Fibroblast of lung (primary cell): ENCODE measurements around the gene CTDSPL.

Experiments used
- CTCF ChIP-seq, 2 donors: IDR thresholded peaks in 1 of 2; conservative IDR thresholded peaks in 1 of 2; 1 replicate in 1 of 2; 2 replicates in 1 of 2; pipeline ENCODE4 v1.5.1; 2011 to 2012; ENCODE audit warnings: low read length in 2 of 2, control low read depth in 1 of 2, inconsistent platforms in 1 of 2, low read depth in 1 of 2, mild to moderate bottlenecking in 1 of 2
- EZH2 ChIP-seq: IDR thresholded peaks from 2 replicates; pipeline ENCODE4 v1.5.1; 2012; ENCODE audit warnings: low read length, control low read depth, mild to moderate bottlenecking; ENCODE audit errors: missing control alignments

GRCh38 chr3:37957539-37957936 lies 95.9 kb downstream of the CTDSPL start:
- TF ChIP-seq CTCF (conservative IDR thresholded peaks at IDR 0.05 in 1 of 2, IDR thresholded peaks at IDR 0.05 in 1 of 2; ENCODE audit: low read depth in 1 of 2, low read length in 2 of 2): no peak
- no peak for TF ChIP-seq EZH2
